Effector CD4-positive, alpha-beta T cell (primary cell): ENCODE data around the gene PAFAH1B1.

Source experiments
- DNase-seq: peaks from one replicate; pipeline ENCODE4 v3.0.0-alpha.2; 2020

The PAFAH1B1 gene

GRCh38 chr17:2704031-2704889, 110.8 kb downstream of the PAFAH1B1 start:
- no peak for DNase-seq

DNA sequence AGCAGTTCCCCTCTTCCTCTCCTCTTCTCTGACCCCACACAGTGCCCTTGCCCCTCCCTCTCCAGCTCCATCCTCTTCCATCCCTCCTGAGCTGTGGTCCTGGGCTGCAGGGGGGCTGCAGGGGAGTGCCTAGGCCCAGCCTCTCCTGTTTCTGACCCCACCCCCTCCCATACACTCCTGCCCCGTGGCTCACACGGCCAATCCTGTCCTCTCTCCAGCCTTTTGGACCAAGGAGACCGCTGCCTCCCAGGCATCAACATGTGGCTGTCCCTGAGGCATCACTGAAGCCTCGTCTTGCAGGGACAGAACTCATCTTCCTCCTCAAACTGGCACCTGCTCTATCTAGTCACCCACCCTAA, 111.4 kb downstream of the PAFAH1B1 start:
- DNase-seq: no peak

- DNase-seq: no peak
Measured at GRCh38 chr17:2705263-2705662, 111.8 kb downstream of the PAFAH1B1 start.

DNA sequence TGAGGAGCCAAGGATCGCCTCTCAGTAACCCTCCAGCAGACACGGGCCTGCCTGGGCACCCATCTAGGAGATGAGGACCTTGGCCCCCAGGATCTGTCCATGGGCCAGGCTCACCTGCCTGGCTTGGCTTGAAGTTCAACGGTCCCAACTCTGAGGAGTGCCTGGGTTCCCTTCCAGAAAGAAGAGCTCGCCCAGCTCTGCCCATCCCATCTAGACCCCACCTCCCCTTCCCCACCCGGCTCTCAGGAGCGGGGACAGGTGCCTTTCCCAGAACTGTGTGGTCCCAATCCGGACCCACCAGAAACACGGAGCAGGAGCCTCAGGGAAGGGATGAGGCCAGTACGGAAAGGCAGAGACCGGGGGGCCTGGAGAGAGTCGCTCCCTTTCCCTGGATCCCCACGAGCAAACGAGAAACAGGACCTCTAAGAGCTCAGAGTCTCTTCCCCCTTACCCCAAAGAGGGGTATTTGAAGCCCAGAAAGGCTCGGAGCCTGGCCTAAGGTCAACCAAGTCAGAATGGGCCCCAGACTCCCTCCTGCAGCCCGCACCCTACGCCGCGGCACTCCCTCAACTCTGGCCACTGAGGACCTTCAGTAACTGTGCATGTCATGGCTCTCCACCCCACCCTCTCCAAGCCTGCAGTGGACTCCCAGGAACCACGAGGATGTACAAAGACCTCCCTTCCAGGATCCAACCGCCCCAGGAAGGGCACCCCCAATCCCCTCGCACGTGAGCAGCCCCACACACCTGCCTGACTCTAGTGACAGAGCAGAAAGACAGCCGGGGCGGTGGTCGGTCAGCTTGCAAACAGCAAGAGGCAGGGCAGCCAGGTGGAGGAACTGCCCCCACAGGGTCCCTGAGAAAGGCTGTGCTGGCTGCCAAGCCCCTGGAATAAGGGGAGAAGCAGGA, 112.7 kb downstream of the PAFAH1B1 start:
- no peak for DNase-seq

GRCh38 chr17:2706911-2707510, 113.6 kb downstream of the PAFAH1B1 start:
- no peak for DNase-seq

- DNase-seq: no peak
Measured at GRCh38 chr17:2707721-2708584, 114.5 kb downstream of the PAFAH1B1 start.

GRCh38 chr17:2708585-2709182, 115.2 kb downstream of the PAFAH1B1 start:
- no peak for DNase-seq

- DNase-seq: no peak
Measured at GRCh38 chr17:2709183-2709661, 115.8 kb downstream of the PAFAH1B1 start.

DNA sequence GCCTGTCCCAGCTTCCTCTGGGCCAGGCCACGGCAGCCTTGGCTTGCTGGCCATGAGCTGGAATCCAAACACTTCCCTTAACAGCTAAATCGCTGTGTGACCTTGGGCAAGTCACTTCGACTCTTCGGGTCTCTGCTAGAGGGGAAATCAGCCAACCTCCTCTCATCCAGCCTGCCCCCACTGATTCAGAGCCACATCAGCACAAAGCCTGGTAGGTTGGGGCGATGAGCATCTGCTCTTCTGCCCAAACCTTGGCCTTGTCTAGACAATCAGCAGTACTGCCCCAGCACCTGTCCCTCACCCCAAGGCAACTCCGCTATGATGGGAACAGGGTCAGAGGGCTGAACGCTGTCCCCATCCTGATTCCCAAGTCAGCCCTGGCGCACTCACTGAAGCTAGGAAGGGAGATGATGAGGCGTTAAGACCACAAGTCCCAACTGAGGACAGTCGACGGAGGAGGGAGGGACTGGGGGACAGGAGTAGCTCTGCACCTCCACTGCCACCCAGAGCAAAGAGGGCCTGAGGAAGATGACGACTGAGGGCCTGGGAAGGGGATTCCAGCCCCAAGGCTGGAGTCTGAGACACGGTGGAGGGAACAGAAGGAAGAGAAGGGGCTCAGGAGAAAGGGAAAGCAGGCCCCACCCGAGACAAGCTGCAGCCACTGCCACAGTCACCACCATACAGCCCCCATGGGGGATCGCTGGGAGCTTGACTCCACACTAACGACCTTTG, 116.8 kb downstream of the PAFAH1B1 start:
- DNase-seq: no peak

DNA sequence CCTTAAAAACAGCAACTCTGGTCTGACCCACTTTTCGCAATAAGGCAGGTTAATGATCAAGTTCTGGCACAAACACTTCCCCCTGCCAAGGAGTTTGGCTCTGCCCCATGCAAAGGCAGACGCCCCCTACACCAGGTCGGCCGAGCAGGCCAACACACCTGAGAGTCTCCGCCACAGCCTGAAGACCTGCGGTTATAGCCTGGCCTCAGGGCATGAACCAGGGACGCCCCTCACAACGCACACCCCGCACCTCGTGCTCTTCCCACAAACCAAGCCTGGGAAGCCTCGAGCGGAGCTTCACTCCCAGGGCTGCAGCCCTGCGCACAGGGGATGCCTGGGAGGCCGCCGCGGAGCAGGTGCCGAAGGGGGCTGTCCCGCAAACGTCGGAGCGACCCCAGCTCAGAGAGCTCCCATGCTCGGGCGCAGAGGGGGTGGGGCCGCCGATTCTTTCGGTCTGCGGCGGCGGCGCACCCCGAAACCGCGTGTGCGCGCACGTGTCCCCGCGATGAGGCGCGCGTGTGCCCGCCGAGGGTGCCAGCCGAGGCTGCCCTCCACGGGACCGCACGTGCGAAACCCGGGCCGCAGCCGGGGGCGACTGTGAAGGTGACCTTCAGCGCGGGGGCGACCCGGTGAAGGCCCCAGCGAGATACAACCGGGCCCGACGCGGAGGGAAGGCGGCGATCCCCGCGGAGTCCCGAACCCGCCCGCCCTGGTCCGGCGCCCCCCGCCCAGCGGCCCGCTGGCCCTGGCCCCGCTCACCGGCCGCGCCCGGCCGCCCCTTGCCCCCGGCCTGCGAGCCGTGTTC, 117.6 kb downstream of the PAFAH1B1 start:
- DNase-seq: peak; percentile 20

DNA sequence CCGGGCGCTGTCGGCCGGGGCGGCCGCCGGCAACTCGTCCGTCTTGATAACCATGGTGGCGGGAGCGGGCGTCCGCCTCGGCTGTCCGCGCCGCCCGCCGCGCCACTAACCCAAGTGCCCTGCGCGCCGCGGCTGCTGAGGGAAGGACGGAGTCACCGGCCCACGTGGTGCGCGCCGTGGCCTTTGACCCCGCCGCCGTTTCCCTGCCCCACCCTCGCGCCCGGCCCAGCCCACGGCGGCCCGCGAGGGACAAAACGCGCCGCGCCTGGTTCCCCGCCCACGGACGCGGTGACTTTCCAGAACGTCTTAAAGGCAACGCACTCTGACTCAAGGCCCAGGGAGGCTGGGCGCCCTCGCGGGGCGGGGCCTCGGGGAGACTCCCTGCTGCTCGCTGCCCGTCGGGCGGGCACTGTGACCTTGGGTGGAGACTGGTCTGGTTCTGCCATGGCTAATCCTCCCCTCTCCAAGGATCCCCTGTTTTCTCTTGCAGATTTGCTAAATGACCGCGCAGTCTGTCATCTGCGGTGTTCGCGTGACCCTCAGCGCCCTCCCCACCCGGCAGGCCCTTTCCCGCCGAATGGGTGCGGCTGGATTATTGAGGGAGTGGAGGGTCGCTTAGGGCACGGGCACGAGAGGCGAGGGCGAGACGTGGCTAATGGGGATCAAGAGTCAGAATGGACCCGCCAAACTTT, 118.3 kb downstream of the PAFAH1B1 start, which contains the start of gene CLUH:
TSS of gene CLUH (minus strand) at position 157 of the 692 bp plus-strand sequence. CDS start at position 54, 103 bp downstream.
- DNase-seq: peak; percentile 92

DNA sequence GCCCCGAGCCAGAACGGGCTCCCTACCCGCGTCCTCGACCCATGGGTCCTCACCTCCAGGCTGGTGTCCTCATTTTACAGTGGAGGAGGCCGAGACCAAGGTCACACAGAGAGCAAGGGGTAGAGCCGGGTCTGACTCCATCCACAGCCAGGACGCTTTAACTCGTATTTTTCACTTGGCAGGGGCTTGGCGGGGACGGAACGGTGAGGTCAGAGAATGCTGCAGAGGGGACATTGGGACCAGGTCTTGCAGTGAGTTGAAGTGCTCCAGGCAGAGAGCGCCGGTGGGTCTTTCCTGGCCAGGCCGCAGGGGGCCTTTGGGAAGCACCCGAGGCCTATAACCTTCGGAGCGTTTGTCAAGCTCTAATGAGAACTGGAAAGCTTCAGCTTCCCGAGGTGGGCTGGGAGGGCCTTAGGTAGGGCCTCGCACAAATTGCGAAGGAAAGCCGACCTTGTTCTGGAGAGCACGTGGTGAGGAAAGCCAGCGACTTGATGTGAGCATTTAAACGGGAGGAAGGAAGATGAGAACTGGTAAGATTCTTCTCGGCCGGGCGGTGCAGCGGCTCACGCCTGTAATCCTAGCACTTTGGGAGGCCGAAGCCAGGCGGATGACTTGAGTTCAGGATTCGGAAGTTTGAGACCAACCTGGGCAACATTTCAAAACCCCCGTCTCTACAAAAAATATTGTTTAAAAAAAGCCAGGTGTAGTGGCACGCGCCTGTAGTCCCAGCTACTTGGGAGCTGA, 119.0 kb downstream of the PAFAH1B1 start:
- no peak for DNase-seq

- DNase-seq: no peak
Measured at GRCh38 chr17:2713881-2714280, 120.4 kb downstream of the PAFAH1B1 start.

- DNase-seq: no peak
Measured at GRCh38 chr17:2716649-2717048, 123.2 kb downstream of the PAFAH1B1 start.

DNA sequence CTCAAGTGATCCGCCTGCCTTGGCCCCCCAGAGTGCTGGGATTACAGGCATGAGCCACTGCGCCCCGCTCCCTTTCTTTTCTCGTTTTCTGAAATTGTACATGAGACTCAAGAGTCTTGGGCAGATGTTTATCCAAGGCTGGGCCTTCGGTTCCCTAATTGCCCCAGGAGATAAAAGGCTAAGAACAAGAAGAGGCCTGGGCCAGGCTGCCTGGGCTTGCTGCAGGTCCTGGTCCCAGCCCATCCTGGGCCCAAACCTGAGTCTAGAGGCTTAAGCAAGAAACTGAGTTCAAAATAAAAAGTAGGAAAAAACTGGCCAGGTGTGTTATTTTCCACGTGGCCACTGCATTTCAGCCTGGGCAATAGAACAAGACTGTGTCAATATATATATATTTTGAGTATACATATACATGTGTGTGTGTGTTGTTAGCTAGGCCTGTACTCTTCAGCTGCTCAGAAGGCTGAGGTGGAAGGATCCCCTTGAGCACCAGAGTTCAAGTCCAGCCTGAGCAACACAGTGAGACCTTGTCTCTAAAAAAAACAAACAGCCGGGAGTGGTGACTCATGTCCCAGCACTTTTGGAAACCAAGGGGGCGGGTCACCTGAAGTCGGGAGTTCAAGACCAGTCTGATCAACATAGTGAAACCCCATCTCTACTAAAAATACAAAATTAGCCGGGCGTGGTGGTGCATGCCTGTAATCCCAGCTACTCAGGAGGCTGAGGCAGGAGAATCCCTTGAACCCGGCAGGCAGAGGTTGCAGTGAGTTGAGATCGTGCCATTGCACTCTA, 124.9 kb downstream of the PAFAH1B1 start:
- DNase-seq: no peak

DNA sequence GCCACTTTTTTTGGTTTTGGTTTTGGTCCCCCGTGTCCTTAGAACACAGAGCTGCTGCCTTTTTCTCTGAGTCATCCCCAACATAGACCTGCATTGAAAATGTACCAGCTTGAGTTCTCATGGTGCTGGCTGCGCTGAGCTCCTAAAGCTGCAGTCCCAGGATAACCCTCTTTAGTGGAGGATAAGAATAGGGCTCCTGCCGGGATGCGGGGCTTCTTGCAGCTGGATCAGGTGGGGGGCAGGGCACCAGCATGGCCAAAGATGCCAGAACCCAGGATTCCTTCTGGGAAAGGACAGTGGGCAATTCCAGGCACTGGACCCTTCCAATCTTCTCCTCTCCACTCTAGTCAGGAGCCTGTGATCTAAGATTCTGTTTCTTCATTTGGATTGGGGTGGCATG, 126.4 kb downstream of the PAFAH1B1 start:
- no peak for DNase-seq

DNA sequence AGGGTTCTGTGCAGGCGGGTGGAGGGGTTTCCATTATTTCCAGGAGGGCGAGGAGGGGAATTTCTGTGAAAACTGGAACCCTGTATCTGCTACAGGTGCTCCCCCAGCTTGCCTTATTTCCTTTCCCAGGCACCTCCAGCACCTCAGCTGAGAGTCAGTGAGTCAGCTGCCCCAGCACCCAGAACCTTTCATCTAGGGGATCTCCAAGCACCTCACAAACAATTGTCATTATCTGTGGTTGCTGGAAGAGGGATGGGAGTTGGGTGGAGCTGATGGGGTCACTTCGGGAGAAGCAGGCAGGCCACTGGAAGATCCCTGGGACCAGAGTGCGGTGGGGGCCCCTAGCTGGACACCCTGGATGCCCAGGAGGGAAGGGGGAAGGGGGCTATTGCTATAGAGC, 128.1 kb downstream of the PAFAH1B1 start:
- DNase-seq: no peak

DNA sequence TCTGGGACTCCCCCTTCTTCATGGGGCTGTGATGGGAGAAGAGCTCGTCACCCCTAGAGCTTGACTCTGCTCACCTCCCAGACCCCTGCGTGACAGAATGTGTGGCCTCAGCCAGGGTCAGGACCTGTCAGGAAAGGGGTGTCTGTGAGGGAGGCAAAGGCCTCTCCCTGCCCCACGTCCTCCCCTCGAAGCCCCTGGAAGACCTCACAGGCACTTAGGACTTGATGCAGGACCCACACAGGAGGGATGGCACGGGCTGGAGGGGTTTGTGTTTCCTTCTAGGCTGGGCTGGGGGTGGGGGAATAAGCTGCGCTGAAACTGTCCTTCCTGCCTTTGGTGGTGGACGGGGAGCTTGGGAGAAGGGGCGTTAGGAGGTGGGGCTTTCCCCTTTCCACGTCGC, 129.2 kb downstream of the PAFAH1B1 start:
- no peak for DNase-seq
